CD4-positive, alpha-beta memory T cell (primary cell): ENCODE measurements around the gene SCT. TPM values are rescaled to one million over a fixed set of nuclear protein-coding genes. Genes with fewer than 3 reads are reported as not detected.
A peak's percentile ranks its signal among the peaks of the same experiment; 100 is the strongest.

ENCODE experiments used
- CTCF ChIA-PET: fragments of 350-600 bp; sonication (Branson Sonifier 250); formaldehyde crosslinking; loops from one replicate; lab custom pipeline; 2021; ENCODE audit warnings: inconsistent platforms; ENCODE audit not compliant: partially characterized antibody; lab: Charles Lee
- POLR2A ChIA-PET: fragments of 350-600 bp; sonication (Branson Sonifier 250); formaldehyde crosslinking; loops from one replicate; lab custom pipeline; 2021; ENCODE audit not compliant: partially characterized antibody; lab: Charles Lee
- DNase-seq, 5 donors: peaks; one replicate each; pipeline versions ENCODE4 v3.0.0 to v3.0.0-alpha.2; 2020 to 2022; ENCODE audit warnings: mixed read lengths in 1 of 5
- H3K27ac ChIP-seq: one replicate; pipeline ENCODE4 v1.7.0; 2013; ENCODE audit warnings: low read depth, low read length
- H3K27me3 ChIP-seq: 2 replicates; pipeline ENCODE4 v1.7.0; 2013; ENCODE audit warnings: mild to moderate bottlenecking, low read length, moderate library complexity; ENCODE audit not compliant: insufficient read depth
- H3K36me3 ChIP-seq: 2 replicates; pipeline ENCODE4 v1.7.0; 2013; ENCODE audit warnings: mild to moderate bottlenecking, low read length, moderate library complexity; ENCODE audit not compliant: insufficient read depth
- H3K4me1 ChIP-seq: 2 replicates; pipeline ENCODE4 v1.7.0; 2013; ENCODE audit warnings: mild to moderate bottlenecking, low read length, moderate library complexity; ENCODE audit not compliant: insufficient read depth
- H3K4me3 ChIP-seq, 2 donors: one replicate each; pipeline ENCODE4 v1.7.0; 2013; ENCODE audit warnings: low read length in 2 of 2, mild to moderate bottlenecking in 1 of 2
- H3K9me3 ChIP-seq, 2 donors: one replicate each; pipeline ENCODE4 v1.7.0; 2013; ENCODE audit warnings: low read length in 2 of 2, control low read depth in 1 of 2; ENCODE audit not compliant: control insufficient read depth in 1 of 2
- H3K27ac Mint-ChIP-seq, 7 donors: one replicate each; pipeline ENCODE4 v1.8.0; 2020 to 2021; ENCODE audit warnings: mixed read lengths in 7 of 7, mild to moderate bottlenecking in 6 of 7, inconsistent platforms in 3 of 7, moderate library complexity in 3 of 7
- H3K27me3 Mint-ChIP-seq, 2 donors: one replicate each; pipeline ENCODE4 v1.8.0; 2020 to 2021; ENCODE audit warnings: mixed read lengths in 2 of 2
- H3K36me3 Mint-ChIP-seq, 2 donors: one replicate each; pipeline ENCODE4 v1.8.0; 2020 to 2021; ENCODE audit warnings: mixed read lengths in 2 of 2, inconsistent platforms in 1 of 2, mild to moderate bottlenecking in 1 of 2
- H3K4me1 Mint-ChIP-seq, 4 donors: one replicate each; pipeline ENCODE4 v1.8.0; 2020 to 2021; ENCODE audit warnings: mixed read lengths in 4 of 4, mild to moderate bottlenecking in 1 of 4
- H3K4me3 Mint-ChIP-seq, 8 donors: one replicate each; pipeline ENCODE4 v1.8.0; 2020 to 2021; ENCODE audit warnings: mixed read lengths in 8 of 8, mild to moderate bottlenecking in 7 of 8, moderate library complexity in 6 of 8, inconsistent platforms in 3 of 8
- H3K9me3 Mint-ChIP-seq, 8 donors: one replicate each; pipeline ENCODE4 v1.8.0; 2020 to 2021; ENCODE audit warnings: mixed read lengths in 8 of 8, mild to moderate bottlenecking in 5 of 8, inconsistent platforms in 3 of 8, moderate library complexity in 1 of 8
- intact Hi-C: fragments of 100-400 bp; cut with micrococcal nuclease; formaldehyde crosslinking; loops from one replicate; pipeline ENCODE4 v1.15.1; 2023
- polyA plus RNA-seq, 2 donors: library from polyadenylated mRNA; unstranded; fragments of 300-500 nt; fragmentation: Illumina TruSeq; gene quantifications; one replicate each; pipeline ENCODE4 v1.2.3, GENCODE V29; 2021
- total RNA-seq, 2 experiments: library from RNA; stranded (reverse); gene quantifications; one replicate each; pipeline ENCODE4 v1.2.3, GENCODE V29; 2021

Gene SCT
- total and polyA plus RNA-seq, 4 experiments from 2014 or later = not detected

DNA sequence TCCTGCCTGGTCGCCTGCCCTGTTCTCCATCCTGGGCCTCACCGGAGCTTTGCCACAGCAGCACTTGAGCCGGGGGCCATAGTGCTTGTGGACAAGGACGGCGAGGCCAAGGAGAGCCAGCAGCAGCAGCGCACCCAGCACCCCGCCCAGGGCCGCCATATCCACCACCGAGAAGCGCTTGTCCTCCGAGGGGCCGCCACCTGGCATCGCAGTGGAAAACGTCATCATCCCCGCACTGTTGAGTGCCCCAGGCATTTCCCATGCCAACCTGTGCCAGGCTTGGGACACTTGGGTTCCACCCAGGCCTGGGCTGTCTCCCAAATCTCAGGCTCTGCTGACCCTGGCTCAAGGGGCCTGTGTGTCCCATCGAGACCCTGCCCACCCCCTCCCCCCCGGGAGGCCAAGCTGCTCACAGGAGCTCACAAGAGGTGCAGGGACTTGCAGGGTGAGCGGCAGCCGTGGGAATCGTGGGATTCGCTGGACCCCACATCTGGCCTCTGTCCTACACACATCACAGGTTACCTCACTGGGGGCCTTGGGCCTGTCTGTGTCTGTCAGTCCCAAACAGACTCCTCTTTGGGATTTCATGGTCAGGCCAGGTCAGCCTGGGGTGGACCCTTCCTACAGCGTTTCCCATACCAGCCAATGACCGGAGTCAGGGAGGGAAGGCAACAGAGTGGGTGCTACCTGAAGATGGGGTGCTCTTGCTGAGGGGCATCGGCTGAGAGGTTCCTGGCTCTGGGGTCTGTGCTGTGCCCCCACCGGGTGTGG lies 8.9 kb downstream of the SCT start:
- Histone ChIP-seq H3K4me3 (no peak overlapping the region), H3K36me3 (peaks cover under 1% of the 10 kb centered on the region), H3K4me1 (peaks cover 26% of the 10 kb centered on the region), H3K27me3 (no peaks in the 10 kb centered on the region), H3K27ac (no peak overlapping the region), H3K9me3 (no peaks in the 10 kb centered on the region)
- no peak overlapping the region for H3K4me3 Mint-ChIP-seq
- DNase-seq = peak in 1 of 5 donors; percentile 37
- peaks cover 0 to 5% of the 10 kb centered on the region in 2 donors for H3K36me3 Mint-ChIP-seq
- H3K27me3 Mint-ChIP-seq = no peaks in the 10 kb centered on the region
- ChIA-PET CTCF (no interaction called here), POLR2A (no interaction called here)
- peak overlapping the region in 1 of 7 donors; percentile 42 for H3K27ac Mint-ChIP-seq
- peaks cover 0 to 4% (median 0%) of the 10 kb centered on the region in 8 donors for H3K9me3 Mint-ChIP-seq
- peaks cover 4 to 29% (median 15%) of the 10 kb centered on the region in 4 donors for H3K4me1 Mint-ChIP-seq
- intact Hi-C loops = loop anchor here (5.0 kb wide), 1 partner anchor 189 kb away; the partner anchor contains the start of genes PIDD1 and RPLP2

DNA sequence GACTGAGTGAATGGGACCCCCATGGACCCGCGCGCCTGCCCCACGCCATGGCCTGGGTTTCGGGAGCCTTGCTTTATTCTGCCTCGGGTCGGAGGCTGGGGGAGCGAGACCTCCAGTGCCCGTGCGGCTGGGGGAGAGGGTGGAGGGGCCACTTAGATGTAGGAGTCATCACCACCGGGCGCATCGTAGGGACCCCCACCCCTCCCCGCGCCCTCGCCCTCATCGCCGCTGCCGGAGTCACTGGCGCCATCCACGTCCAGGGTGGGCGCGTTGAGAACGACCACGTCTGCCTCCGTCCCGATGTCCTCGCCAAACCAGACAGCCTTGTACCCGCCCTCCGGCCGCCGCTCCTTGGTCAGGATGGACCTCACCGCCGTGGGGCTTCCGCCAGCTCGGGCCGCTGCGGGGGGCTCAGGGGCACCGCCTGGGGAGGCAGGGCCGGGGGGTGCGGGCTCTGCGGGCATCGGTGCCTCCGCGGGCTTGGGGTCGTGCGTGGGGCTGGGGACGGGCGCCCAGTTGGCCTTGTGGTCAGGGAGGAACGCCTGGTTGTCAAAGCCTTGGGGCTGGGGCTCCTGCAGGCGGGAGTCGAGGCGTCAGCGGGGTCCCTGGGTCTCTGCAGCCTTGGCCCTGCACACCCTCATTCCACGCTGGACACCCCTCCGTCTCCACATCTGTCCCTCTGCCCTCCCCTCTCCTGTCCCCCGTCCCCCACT lies 9.6 kb downstream of the SCT start:
- Histone ChIP-seq H3K9me3 (no peaks in the 10 kb centered on the region), H3K36me3 (peaks cover 8% of the 10 kb centered on the region), H3K27me3 (no peaks in the 10 kb centered on the region), H3K4me3 (no peak overlapping the region), H3K4me1 (peaks cover 29% of the 10 kb centered on the region), H3K27ac (no peak overlapping the region)
- Mint-ChIP-seq H3K36me3 (peaks cover 0 to 7% of the 10 kb centered on the region in 2 donors), H3K27ac (peak overlapping the region in 1 of 7 donors; percentile 90), H3K4me3 (no peak overlapping the region), H3K9me3 (peaks cover 0 to 4% (median 0%) of the 10 kb centered on the region in 8 donors), H3K4me1 (peaks cover 4 to 31% (median 16%) of the 10 kb centered on the region in 4 donors), H3K27me3 (no peaks in the 10 kb centered on the region)
- DNase-seq = peak in 1 of 5 donors; percentile 42
- ChIA-PET POLR2A (no interaction called here), CTCF (no interaction called here)
- intact Hi-C loops = loop anchor here (5.0 kb wide), 1 partner anchor 190 kb away; the partner anchor contains the start of genes PIDD1 and RPLP2

GRCh38 chr11:616320-617198 lies 10.4 kb downstream of the SCT start:
- peak in 1 of 5 donors; percentile 37 for DNase-seq
- peaks cover 4 to 15% of the 10 kb centered on the region in 2 donors for H3K36me3 Mint-ChIP-seq
- H3K36me3 ChIP-seq = peaks cover 15% of the 10 kb centered on the region
- H3K27me3 Mint-ChIP-seq = no peaks in the 10 kb centered on the region
- H3K9me3 Mint-ChIP-seq = peaks cover 0 to 4% (median 0%) of the 10 kb centered on the region in 8 donors
- H3K27me3 ChIP-seq = no peaks in the 10 kb centered on the region
- CTCF ChIA-PET = no interaction called here
- H3K4me1 ChIP-seq = peaks cover 29% of the 10 kb centered on the region
- peak overlapping the region in 1 of 2 donors; percentile 80 for H3K4me3 ChIP-seq
- no peaks in the 10 kb centered on the region for H3K9me3 ChIP-seq
- H3K27ac ChIP-seq = peak overlapping the region; percentile 96
- intact Hi-C loops = loop anchor here (5.0 kb wide), 1 partner anchor 191 kb away; the partner anchor contains the start of genes PIDD1 and RPLP2
- peaks cover 6 to 35% (median 20%) of the 10 kb centered on the region in 4 donors for H3K4me1 Mint-ChIP-seq
- peak overlapping the region; percentile 90 to 96 (median 93) for H3K4me3 Mint-ChIP-seq
- H3K27ac Mint-ChIP-seq = peak overlapping the region; percentile 41 to 96 (median 90)
- POLR2A ChIA-PET = interaction anchor here (0.6 to 1.5 kb wide), 9 partner anchors 10 to 80 kb away, joined by 3 to 13 read pairs (median 4); partner anchors contain the start of genes DEAF1, LMNTD2, PHRF1 and RASSF7

DNA sequence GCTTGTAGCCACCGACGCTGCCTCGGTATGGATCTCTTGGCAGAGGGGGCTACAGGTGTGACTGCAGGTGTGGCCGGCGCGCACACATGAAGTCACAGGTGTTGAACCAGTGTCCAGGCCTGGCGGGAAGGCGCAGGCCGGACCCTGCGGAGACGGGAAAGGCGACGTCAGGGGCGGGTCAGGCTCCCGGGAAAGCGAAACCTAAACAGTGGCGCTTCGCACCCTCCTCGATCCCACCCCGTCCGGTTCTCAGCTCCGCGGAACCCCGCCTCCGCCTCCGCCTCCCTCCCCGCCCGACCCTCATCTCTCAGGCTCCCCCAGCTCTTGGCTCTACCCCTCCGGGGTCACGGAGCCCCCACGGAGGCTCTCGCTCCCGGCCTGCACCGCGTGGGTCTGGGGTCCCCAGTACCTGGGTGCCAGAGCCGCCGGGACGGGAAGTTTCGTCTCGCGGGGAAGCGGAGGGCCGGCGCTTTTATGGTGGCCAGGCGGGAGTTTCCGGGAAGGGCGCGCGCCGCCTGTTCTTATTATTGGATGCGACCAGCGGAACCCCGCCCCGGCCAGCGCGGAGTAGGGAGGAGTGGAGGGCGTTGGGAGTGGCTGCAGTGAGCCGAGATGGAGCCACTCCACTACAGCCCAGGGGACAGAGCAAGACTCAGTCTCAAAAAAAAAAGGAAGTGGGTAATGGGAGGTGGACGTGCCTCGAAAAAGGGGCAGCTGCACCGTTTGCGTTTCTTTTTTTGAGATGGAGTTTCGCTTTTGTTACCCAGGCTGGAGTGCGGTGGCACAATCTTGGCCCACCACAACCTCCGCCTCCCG lies 11.3 kb downstream of the SCT start, which contains the start of gene IRF7:
Gene IRF7 (minus strand): TSS at position 447 of the 816 bp plus-strand sequence. CDS start 586 bp downstream, outside the sequence.
- peak; percentile 79 to 89 (median 83) for DNase-seq
- peak within 1 kb of the TSS; percentile 90 to 96 (median 93) for H3K4me3 Mint-ChIP-seq
- no peaks in the 10 kb centered on the region for H3K27me3 ChIP-seq
- peaks cover 4 to 18% of the 10 kb centered on the region in 2 donors for H3K36me3 Mint-ChIP-seq
- peaks cover 29% of the 10 kb centered on the region for H3K4me1 ChIP-seq
- peaks cover 24% of the 10 kb centered on the region for H3K36me3 ChIP-seq
- H3K9me3 Mint-ChIP-seq = peaks cover 0 to 4% (median 0%) of the 10 kb centered on the region in 8 donors
- H3K27me3 Mint-ChIP-seq = no peaks in the 10 kb centered on the region
- intact Hi-C loops = loop anchor here (1.0 to 5.0 kb wide), 3 partner anchors 39 to 192 kb away; partner anchors contain the start of genes DEAF1, PHRF1, PIDD1 and RPLP2
- CTCF ChIA-PET = no interaction called here
- peak within 1 kb of the TSS; percentile 89 to 96 (median 93) for H3K27ac Mint-ChIP-seq
- H3K9me3 ChIP-seq = no peaks in the 10 kb centered on the region
- H3K4me3 ChIP-seq = peak within 1 kb of the TSS; percentile 78 to 80
- POLR2A ChIA-PET = interaction anchor here (0.6 to 1.5 kb wide), 13 partner anchors 11 to 80 kb away, joined by 3 to 13 read pairs (median 3); partner anchors contain the start of genes DEAF1, LMNTD2, PHRF1 and RASSF7
- peaks cover 6 to 35% (median 20%) of the 10 kb centered on the region in 4 donors for H3K4me1 Mint-ChIP-seq
- H3K27ac ChIP-seq = peak within 1 kb of the TSS; percentile 96

- DNase-seq = peak in 1 of 5 donors; percentile 46
- Mint-ChIP-seq H3K9me3 (peaks cover 0 to 4% (median 0%) of the 10 kb centered on the region in 8 donors), H3K36me3 (peaks cover 4 to 19% of the 10 kb centered on the region in 2 donors), H3K27me3 (no peaks in the 10 kb centered on the region), H3K4me1 (peaks cover 6 to 35% (median 20%) of the 10 kb centered on the region in 4 donors), H3K4me3 (peak overlapping the region; percentile 90 to 96 (median 93)), H3K27ac (peak overlapping the region; percentile 87 to 96 (median 93))
- peak overlapping the region; percentile 96 for H3K27ac ChIP-seq
- ChIA-PET POLR2A (interaction anchor here (0.7 to 4.1 kb wide), 13 partner anchors 10 to 123 kb away, joined by 3 to 27 read pairs (median 4); partner anchors contain the start of genes LMNTD2, PHRF1, RASSF7 and SCT), CTCF (no interaction called here)
- intact Hi-C loops = loop anchor here (1.0 to 5.0 kb wide), 3 partner anchors 39 to 192 kb away; partner anchors contain the start of genes DEAF1, PHRF1, PIDD1 and RPLP2
- peaks cover 29% of the 10 kb centered on the region for H3K4me1 ChIP-seq
- no peaks in the 10 kb centered on the region for H3K9me3 ChIP-seq
- H3K27me3 ChIP-seq = no peaks in the 10 kb centered on the region
- peak overlapping the region; percentile 78 to 80 for H3K4me3 ChIP-seq
- H3K36me3 ChIP-seq = peaks cover 30% of the 10 kb centered on the region
Measured at GRCh38 chr11:614623-615503, 12.1 kb downstream of the SCT start.
